HG02798 (cell line): Measurements from ENCODE around the gene NUP88.

Experiments used
- ATAC-seq: cut with Tn5 transposase; IDR thresholded peaks from one replicate; pipeline ENCODE4 v1.9.1; 2021; ENCODE audit warnings: mild to moderate bottlenecking; ENCODE audit not compliant: unreplicated experiment, poor library complexity

The NUP88 gene

DNA sequence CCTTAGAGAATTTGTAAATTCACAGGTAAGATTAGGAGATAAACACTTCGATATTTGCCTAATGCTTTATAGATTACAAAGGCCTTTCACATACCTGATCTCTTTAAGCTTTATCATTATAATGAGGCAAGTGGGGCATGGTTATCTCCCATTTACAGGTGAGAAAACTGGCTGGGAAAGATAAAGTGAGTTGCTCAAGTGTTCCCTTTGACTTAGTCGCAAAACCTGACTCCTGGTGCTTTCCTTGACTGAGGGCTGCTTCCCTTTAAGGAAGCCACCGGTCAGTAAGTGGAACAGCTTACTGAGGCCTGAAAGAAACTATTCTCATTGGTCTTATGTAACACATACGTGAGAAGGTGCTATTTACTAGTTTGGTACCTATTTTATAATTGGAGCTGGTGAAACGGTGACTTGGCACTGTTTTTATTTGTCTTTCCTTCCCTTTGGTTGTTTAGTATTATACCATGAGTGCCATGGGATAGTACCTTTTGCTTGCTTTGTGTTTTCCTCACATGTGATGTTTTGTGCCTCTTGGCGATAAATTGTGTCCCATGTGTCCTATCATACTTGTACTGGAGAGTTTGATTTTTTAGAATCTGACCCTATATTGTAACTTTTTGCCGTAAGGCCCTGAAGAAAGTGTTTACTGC is 57.2 kb downstream of the NUP88 start:
- no peak for ATAC-seq

DNA sequence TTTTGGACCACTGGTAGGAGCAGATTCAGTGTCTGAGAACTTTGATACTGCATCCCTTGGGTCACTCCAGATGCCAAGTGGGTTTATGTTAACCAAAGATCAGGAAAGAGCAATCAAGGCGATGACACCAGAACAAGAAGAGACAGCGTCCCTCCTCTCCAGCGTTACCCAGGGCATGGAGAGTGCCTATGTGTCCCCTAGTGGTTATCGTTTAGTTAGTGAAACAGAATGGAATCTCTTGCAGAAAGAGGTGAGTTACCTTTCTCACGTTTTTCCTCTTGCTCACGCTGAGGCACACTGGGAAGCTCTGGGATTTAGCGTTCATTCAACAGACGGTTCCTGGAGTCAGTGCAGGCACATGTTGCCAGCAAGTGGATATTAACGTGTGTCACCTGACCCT is 58.0 kb downstream of the NUP88 start:
- ATAC-seq: no peak

DNA sequence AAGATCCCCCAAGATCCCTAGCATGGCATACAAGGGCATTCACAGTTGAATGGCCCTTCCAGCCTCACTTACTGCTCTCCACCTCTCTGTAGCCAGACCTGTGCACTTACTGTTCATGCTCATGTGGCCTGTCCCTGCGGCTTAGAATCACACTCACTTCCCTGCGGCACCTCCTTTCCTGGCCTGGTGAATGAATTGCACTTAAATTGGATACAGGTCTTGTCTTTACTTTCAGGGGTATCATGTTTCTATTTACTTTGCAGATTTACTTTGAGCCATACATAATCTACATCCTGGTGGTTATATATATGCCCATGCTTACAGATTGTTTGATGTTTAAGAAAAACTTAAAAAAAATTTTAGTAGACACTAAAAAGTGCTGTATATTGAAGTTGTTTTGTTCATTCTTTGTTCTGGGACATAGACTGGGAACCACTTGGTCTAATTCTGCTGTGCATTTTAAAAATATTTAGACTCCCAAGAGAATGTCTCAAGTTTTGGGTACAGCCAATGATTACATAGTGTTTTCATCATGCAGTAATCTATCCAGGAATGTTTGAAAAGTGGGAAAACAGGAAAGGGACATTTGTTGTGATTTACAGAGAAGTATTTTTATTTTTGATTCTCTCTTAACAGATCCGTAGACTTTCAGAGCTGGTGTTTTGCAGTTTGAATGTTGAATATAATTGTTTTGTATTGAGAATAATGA is 63.9 kb downstream of the NUP88 start:
- ATAC-seq: no peak

DNA sequence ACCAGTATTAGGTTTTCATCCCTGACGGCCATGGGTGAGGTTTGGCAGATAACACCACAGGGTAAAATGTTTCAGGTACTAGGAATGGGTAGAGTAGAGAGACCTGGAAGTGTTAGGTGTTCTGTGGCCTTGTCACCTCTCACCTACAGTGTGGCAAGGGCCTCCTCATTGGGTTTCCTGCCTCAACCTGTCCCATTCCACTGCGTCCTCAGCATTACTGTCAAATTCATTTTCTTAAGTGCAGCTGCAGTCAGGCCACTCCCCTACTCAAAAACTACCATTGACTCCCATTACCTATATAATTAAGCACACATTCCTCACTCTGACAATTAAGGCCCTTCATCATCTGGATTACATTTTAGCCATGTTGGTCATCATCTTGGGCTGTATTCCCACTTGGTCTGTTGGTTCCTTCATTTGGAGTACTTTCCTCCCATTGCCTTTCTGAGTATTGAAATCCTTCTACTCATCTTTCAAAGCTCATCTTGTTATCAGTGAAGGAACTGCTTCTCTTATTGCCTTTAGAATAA is 64.5 kb downstream of the NUP88 start:
- ATAC-seq: no peak

DNA sequence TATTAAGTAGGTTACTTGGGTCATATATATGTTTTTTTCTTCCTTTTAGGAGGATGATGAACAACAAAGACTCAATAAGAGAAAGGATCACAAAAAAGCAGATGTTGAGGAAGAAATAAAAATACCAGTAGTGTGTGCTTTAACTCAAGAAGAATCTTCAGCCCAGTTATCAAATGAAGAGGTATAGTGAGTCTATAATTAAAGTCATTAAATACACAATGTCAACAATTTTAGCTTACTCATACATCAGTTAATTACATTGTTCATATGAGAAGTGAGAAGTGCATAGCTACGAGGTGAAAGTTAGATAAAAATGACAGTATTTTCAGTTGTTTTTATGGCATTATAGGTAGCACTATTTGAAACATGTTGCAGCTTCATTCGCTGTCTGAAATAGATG is 65.2 kb downstream of the NUP88 start:
- ATAC-seq: no peak

DNA sequence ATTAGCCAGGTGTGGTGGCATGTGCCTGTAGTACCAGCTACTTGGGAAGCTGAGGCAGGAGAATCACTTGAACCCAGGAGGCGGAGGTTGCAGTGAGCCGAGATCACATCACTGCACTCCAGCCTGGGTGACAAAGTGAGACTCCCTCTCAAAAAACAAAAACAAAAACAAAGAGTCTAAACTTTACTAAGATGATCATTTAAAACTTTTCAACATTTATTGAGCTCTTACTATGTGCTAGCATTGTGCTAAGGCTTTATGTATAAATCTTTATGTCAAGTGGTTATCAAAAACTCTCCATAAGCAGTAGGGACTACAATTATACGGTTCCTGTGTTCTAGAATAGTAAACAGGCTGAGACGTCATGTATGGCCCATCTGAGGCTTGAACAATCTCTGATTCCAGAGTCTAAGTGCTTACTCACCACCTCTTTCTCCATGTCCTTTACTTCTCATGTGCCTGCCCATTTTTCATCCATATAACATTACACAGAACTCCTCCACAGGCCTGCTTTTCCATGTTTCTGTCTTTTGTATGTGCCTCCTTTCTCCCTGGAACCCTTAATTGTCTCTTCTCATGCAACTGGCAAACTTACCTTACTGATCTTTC is 66.7 kb downstream of the NUP88 start:
- ATAC-seq: no peak

DNA sequence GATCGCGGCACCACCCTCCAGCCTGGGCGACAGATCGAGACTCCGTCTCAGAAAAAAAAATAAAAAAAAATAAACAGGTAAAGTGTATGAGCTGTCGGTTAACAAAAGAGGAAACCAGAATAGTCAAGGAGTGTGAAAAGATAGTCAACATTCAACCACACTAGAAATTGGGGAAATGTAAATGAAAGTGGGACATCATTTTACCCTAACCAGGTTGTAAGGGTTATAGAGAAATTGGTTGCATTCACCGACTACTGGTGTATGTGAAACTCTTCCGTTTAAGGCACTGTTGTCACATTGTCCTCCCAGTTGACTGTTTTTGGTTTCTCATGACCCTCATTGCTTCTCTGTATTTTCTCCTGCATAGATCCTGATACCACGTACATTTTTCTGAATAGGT is 74.5 kb downstream of the NUP88 start:
- no peak for ATAC-seq
